Colon (tissue), 2 donors: ENCODE results near the gene ING5.
"Not testable (repeated sequence)": the region's sequence is repeated elsewhere in the genome, so short reads cannot be mapped to it uniquely, and the experiment has no call there.

Source experiments
- FAIRE-seq: peaks from 2 replicates; lab custom pipeline; 2012; peaks lifted over from hg19 to GRCh38; lab: Jason Lieb, UNC
- donor health status: control.
- donor health status: control.

ING5 gene

GRCh38 chr2:241739177-241739576 lies 37.3 kb downstream of the ING5 start:
- FAIRE-seq, result no peak

- no peak for FAIRE-seq
Observed at GRCh38 chr2:241739651-241740050, 37.8 kb downstream of the ING5 start.

- no peak for FAIRE-seq
Observed at GRCh38 chr2:241741016-241741415, 39.2 kb downstream of the ING5 start.

- FAIRE-seq, result no peak
Observed at GRCh38 chr2:241742320-241742939, 40.6 kb downstream of the ING5 start.

- FAIRE-seq, result not testable (repeated sequence)
Observed at GRCh38 chr2:241743008-241743407, 41.2 kb downstream of the ING5 start.

- no peak for FAIRE-seq
Observed at GRCh38 chr2:241743620-241744019, 41.8 kb downstream of the ING5 start.

GRCh38 chr2:241744028-241744754 lies 42.4 kb downstream of the ING5 start:
- FAIRE-seq, result no peak

- no peak for FAIRE-seq
Observed at GRCh38 chr2:241745276-241745675, 43.4 kb downstream of the ING5 start.

GRCh38 chr2:241746084-241746483 lies 44.2 kb downstream of the ING5 start:
- no peak for FAIRE-seq

- FAIRE-seq, result no peak
Observed at GRCh38 chr2:241748468-241749256, 46.8 kb downstream of the ING5 start.

- FAIRE-seq, result no peak
Observed at GRCh38 chr2:241750076-241750840, 48.4 kb downstream of the ING5 start.

GRCh38 chr2:241751152-241751551 lies 49.3 kb downstream of the ING5 start:
- no peak for FAIRE-seq

- FAIRE-seq, result no peak
Observed at GRCh38 chr2:241751776-241752175, 49.9 kb downstream of the ING5 start.

GRCh38 chr2:241752253-241752652 lies 50.4 kb downstream of the ING5 start:
- FAIRE-seq, result no peak

- FAIRE-seq, result no peak
Observed at GRCh38 chr2:241752689-241753276, 50.9 kb downstream of the ING5 start.

GRCh38 chr2:241753493-241753892 lies 51.7 kb downstream of the ING5 start:
- FAIRE-seq, result no peak

- FAIRE-seq, result no peak
Observed at GRCh38 chr2:241754042-241754441, 52.2 kb downstream of the ING5 start.

- FAIRE-seq, result no peak
Observed at GRCh38 chr2:241755166-241755565, 53.3 kb downstream of the ING5 start.

GRCh38 chr2:241755777-241756176 lies 53.9 kb downstream of the ING5 start:
- no peak for FAIRE-seq

GRCh38 chr2:241759067-241759807 lies 57.4 kb downstream of the ING5 start:
- FAIRE-seq, result no peak

- not testable (repeated sequence) for FAIRE-seq
Observed at GRCh38 chr2:241759893-241760292, 58.1 kb downstream of the ING5 start.
